Tracheal epithelial cell (primary cell): ENCODE measurements around the gene UGT1A3. TPM values are rescaled to one million over a fixed set of nuclear protein-coding genes. Genes with fewer than 3 reads are reported as not detected.

Source experiments
- total RNA-seq: library from RNA; depleted of rRNA; stranded (reverse); fragments of >200 nt; gene quantifications from 2 replicates; pipeline ENCODE4 v1.2.1, GENCODE V29; 2014

UGT1A3 gene
- 0.24 TPM in 1 of 2 replicates, not detected in the other for total RNA-seq

DNA sequence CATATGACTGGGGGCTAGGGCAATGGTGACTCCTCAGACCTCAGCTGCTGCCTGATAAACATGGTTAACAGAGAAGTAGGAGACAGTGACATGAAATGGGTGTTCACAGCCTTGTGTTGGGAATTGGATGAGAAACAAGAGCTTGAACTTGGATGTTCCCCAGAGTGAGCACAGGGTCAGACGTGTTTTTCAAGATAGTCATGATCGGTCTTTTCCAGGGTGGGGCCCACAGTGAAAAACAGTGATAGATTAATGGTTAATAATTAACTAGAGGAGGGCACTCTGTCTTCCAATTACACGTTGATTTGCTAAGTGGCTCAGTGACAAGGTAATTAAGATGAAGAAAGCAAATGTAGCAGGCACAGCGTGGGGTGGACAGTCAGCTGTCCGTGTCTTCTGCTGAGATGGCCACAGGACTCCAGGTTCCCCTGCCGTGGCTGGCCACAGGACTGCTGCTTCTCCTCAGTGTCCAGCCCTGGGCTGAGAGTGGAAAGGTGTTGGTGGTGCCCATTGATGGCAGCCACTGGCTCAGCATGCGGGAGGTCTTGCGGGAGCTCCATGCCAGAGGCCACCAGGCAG is at the start of gene UGT1A3:
Gene UGT1A3 (plus strand): TSS at position 320 of the 579 bp plus-strand sequence. CDS start 85 bp downstream, at position 405.

GRCh38 chr2:233681521-233682099 is 47.2 kb upstream of the UGT1A3 start, which contains the start of gene UGT1A7:
Gene UGT1A7, plus strand, starts transcription at chr2:233681901. Its CDS starts 37 bp downstream, at chr2:233681938.

GRCh38 chr2:233692648-233693047 is 36.2 kb upstream of the UGT1A3 start, which contains the start of gene UGT1A6:
Gene UGT1A6, plus strand, starts transcription at chr2:233692890. Its CDS starts 115 bp downstream, at chr2:233693005.

GRCh38 chr2:233712611-233713261 is 16.1 kb upstream of the UGT1A3 start, which contains the start of gene UGT1A5:
Gene UGT1A5, plus strand, starts transcription at chr2:233712907. Its CDS starts 85 bp downstream, at chr2:233712992.

DNA sequence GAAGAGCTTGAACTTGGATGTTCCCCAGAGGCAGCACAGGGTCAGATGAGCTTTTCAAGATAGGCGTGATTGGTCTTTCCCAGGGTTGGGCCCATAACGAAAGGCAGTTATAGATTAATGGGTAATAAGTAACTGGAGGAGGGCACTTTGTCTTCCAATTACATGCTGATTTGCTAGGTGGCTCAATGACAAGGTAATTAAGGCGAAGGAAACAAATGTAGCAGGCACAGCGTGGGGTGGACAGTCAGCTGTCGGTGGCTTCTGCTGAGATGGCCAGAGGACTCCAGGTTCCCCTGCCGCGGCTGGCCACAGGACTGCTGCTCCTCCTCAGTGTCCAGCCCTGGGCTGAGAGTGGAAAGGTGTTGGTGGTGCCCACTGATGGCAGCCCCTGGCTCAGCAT is 10.3 kb upstream of the UGT1A3 start, which contains the start of gene UGT1A4:
Gene UGT1A4 (plus strand): TSS at position 185 of the 400 bp plus-strand sequence. CDS start 85 bp downstream, at position 270.

GRCh38 chr2:233760043-233760442 is 31.2 kb downstream of the UGT1A3 start, which contains the start of gene UGT1A1:
Gene UGT1A1, plus strand, starts transcription at chr2:233760270. Its CDS starts 18 bp downstream, at chr2:233760288.

DNA sequence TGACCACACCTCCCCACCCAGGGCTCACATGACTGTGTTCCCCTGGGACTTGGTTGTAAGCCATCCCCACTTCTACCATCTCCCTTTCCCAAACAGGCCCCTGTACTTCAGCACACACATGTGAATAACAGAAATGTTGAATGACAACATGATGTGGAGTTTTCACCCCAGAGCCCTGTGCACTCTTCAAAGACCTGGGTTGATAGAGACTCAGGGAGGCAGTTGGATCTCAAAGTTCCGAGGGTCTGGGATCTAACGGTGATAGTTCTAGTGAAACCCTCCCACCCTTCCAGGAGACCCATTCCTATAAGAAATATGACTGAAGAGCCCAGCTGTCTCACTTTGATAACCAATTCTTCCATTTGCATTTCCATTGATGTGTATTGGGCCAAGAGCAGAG is 49.2 kb downstream of the UGT1A3 start, which contains the start of gene MROH2A:
Gene MROH2A (plus strand): TSS at position 301 of the 400 bp plus-strand sequence. CDS start 1,029 bp downstream, outside the sequence.

Other genes with a start within 250 kb of the UGT1A3 start
- 17.6 and 23.9 TPM in 2 replicates for gene USP40, start 162.3 kb upstream of the UGT1A3 start, total RNA-seq
- gene UGT1A8, start 111.4 kb upstream of the UGT1A3 start, total RNA-seq: under 0.01 and 0.43 TPM in 2 replicates
- not detected in 2 replicates for gene UGT1A10, start 92.6 kb upstream of the UGT1A3 start, total RNA-seq
- 21.4 TPM in 1 of 2 replicates, not detected in the other for gene UGT1A9, start 57.1 kb upstream of the UGT1A3 start, total RNA-seq
- 1.4 and 1.5 TPM in 2 replicates for gene UGT1A7, start 47.1 kb upstream of the UGT1A3 start, total RNA-seq
- 23.2 and 60.5 TPM in 2 replicates for gene UGT1A6, start 36.2 kb upstream of the UGT1A3 start, total RNA-seq
- 0.24 TPM in 1 of 2 replicates, not detected in the other for gene UGT1A5, start 16.1 kb upstream of the UGT1A3 start, total RNA-seq
- 0.24 and 1.3 TPM in 2 replicates for gene UGT1A4, start 10.3 kb upstream of the UGT1A3 start, total RNA-seq
- gene UGT1A1, start 31.2 kb downstream of the UGT1A3 start, total RNA-seq: 0.48 and 1.1 TPM in 2 replicates
- gene MROH2A, start 49.3 kb downstream of the UGT1A3 start, total RNA-seq: not detected in 2 replicates
- 0.85 and 2.2 TPM in 2 replicates for gene HJURP, start 125.5 kb downstream of the UGT1A3 start, total RNA-seq
- gene TRPM8, start 188.3 kb downstream of the UGT1A3 start, total RNA-seq: 0.96 TPM in 1 of 2 replicates, not detected in the other